HUDEP-2 (cell line): ENCODE measurements around the gene GAGE12J.
"Not testable (repeated sequence)": the region's sequence is repeated elsewhere in the genome, so short reads cannot be mapped to it uniquely, and the experiment has no call there.

Source experiments
- DNase-seq, 76 experiments: peaks; one replicate each; lab custom pipeline; 2025; ENCODE audit not compliant: unreplicated experiment in 76 of 76; lab: John Stamatoyannopoulos, UW

GAGE12J gene

GRCh38 chrX:49321737-49322136 is at the start of gene GAGE12J:
Gene GAGE12J (plus strand): TSS chrX:49322037. CDS start chrX:49323194, 1,157 bp downstream.
- not testable (repeated sequence) for DNase-seq

GRCh38 chrX:49272421-49272820 is 49.4 kb upstream of the GAGE12J start:
- DNase-seq, result no peak

DNA sequence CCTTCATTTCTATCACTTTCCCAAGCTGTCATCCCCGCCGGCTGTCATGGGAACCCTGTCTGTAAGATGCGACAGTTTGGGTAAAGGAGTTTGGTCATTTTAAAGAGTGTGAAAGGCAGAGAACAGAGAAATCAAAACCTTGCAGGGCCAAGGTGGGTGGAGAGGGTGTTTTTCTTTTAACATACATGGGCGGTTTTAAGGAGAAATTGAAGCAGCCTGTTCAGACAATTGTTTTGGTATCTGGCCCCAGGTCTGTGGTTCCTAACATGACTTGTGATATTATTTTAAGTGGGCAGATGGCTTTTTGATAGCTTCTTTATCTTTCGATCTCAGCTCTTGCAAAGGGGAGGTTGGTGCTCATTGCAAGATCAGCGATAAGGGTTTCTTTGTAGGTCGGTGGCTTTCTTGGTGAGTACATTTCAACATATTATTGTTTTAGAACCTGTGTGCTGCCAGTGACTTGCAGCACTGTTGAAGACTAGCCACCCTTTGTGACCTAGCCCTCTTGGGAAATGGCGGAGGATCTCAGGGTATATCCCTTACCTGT is 48.6 kb upstream of the GAGE12J start:
- DNase-seq, result peak in 8 of 76 experiments; percentile 0 to 37 (median 0)

DNA sequence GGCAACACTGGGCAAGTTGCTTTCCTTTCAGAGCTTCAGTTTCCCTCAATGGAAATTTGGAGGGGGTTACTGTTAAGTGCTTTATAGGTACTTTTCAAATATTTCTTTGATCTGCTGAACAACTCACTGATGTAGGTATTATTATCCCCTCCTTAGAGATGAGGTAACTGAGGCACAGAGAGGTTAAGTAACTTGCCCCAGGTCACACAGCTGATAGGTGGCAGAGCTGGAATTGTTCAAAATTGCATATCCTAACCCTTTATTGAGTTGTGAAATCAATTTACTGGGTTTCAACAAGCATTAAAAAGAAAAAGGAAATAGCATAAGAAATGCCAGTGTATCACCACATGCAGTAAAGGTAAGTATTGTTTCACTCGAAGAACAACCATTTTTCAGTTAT is 45.6 kb upstream of the GAGE12J start:
- no peak for DNase-seq

GRCh38 chrX:49276671-49277534 is 44.9 kb upstream of the GAGE12J start:
- no peak for DNase-seq

DNA sequence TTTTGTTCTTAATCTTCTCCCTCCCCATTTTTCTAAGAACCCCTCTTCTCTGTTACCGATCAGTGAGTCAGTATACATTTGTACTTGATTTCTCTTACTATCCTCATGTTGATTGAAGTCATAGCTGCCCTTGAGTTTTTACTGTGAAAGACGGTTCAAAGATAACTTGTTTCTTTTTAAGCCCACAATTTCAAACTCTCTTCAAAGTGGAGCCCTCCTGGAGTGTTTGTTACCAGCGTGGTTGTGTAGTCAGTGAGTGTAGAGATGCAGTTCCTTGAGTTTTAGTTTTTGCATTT is 44.4 kb upstream of the GAGE12J start:
- DNase-seq, result no peak

- DNase-seq, result no peak
These were observed 43.8 kb upstream of the GAGE12J start for GRCh38 chrX:49278081-49278480.

DNA sequence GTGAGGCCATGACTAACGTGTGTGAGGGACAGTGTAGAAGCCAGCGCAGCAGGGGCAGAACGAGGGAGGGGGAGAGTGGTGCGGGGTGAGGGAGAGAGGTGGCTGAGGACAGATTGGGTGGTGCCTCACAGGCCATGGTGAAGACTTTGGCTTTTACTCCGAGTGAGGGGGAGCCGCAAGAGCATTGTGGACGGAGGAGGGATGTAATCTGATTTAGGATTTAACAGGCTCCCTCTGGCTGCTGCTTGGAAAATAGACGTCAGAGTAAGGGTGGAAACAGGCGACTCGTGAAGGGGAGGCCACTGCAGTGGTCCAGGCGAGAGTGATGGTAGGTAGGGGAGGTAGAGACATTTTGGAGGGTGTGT is 39.2 kb upstream of the GAGE12J start:
- no peak for DNase-seq

DNA sequence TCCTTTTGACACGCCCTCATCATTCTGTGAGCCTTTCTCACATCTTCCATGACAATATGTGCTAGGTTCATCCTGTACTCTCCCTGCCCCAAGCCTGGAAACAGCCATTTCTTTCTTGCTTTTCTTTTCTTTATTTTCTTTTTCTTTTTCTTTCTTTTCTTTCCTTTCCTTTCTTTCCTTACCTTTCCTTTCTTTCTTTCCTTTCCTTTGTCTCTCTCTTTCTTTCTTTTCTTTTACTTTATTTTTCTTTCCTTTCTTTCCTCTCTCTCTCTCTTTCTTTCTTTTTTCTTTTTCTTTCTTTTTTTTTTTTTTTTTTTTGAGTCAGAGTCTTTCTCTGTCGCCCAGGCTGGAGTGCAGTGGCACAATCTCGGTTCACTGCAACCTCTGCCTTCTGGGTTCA is 37.6 kb upstream of the GAGE12J start:
- DNase-seq, result no peak

- no peak for DNase-seq
These were observed 35.7 kb upstream of the GAGE12J start for GRCh38 chrX:49286136-49286535.

GRCh38 chrX:49286581-49286980 is 35.3 kb upstream of the GAGE12J start:
- DNase-seq, result no peak

DNA sequence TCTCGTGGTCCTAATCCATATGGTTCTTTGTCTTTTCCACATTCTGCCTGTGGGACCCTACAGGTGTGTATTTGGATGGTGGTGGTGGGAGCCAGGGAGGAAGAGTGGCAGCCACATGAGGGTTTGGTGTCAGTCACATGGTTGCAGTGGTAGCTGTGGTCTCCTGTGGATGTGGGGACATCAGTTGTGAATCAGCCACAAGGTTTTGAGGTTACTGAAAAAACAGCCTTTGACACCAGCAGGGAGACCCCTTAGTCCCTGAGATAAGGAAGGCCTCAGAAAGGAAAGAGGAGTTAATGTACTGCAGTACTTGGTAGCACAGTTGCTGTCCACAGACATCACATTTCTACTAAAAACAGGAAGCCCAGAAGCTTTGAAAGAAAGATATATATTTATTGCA is 34.2 kb upstream of the GAGE12J start:
- DNase-seq, result no peak

GRCh38 chrX:49290215-49290614 is 31.6 kb upstream of the GAGE12J start:
- no peak for DNase-seq

GRCh38 chrX:49291615-49292337 is 30.1 kb upstream of the GAGE12J start:
- peak in 54 of 76 experiments; percentile 0 to 61 (median 26) for DNase-seq

GRCh38 chrX:49292400-49293362 is 29.2 kb upstream of the GAGE12J start:
- DNase-seq, result no peak

GRCh38 chrX:49299293-49299692 is 22.5 kb upstream of the GAGE12J start:
- DNase-seq, result not testable (repeated sequence)

DNA sequence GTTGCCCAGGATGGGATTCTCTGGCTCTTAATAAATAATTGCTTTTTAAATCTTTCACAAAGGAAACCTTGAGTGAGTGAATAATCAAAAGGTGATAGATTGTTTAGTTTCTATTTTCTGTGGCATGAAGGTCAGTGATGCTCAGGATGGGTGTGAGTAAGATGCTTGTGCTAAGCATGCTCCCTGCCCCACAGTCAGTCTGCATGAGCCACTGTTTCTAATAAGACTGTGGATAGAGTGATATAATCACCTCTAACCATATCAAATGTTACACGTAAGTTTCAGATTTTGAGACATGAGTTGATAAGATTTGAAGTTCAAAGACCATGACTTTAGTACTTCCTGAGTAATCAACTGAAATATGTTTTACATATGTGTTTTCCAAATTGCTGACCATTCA is 21.1 kb upstream of the GAGE12J start:
- DNase-seq, result no peak

- DNase-seq, result no peak
These were observed 18.5 kb upstream of the GAGE12J start, which contains the start of gene GAGE10 for GRCh38 chrX:49303346-49303745. Gene GAGE10 (plus strand): TSS chrX:49303646. CDS start chrX:49304860, 1,214 bp downstream.

- not testable (repeated sequence) for DNase-seq
These were observed 14.1 kb upstream of the GAGE12J start for GRCh38 chrX:49307775-49308174.

DNA sequence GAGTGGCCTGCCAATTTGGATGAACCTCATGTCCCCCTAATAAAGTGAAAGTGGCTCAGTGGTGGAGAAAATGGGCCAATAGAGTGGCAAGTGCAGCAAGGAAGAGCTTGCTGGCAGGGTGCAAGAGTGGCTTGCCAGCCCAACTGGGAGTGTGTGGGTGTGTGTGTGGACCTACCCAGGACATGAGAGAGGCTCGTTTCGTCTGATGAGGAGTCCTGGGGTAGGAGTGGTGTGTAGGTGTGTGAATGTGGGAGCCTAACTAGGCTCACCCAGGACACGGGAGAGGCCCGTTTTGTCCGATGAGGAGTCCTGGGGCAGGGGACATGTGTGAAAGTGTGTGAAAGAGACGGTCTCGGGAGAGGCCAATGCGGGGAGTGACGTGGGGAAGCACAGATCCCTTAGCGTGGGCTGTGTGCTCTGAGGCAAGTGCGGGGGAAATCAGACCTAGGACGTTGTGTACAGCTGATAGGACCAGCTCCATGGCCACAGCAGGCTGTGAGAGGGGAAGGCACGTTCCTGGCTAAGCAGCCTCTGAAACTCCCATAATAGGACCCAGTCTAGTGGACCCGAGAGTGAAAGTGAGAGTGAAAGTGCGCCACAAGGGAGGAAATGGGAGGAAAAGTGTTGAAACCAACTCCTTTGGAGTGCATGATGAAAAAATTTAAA is 13.1 kb upstream of the GAGE12J start:
- no peak for DNase-seq
